HepG2 (cell line): ENCODE results near the gene CD320. TPM values are rescaled to one million over a fixed set of nuclear protein-coding genes. Genes with fewer than 3 reads are reported as not detected.

Experiments used
- EP300 ChIP-seq, 3 experiments: sonication (generic) in 1 of 3; formaldehyde crosslinking in 1 of 3; IDR thresholded peaks; 2 replicates each; pipeline versions ENCODE4 v1.5.1 to v1.6.1; 2011 to 2020; ENCODE audit warnings: low read depth in 2 of 3, low read length in 2 of 3, borderline replicate concordance in 1 of 3, improper control_type of control experiment in 1 of 3, mild to moderate bottlenecking in 1 of 3, missing genetic modification reagents in 1 of 3, moderate library complexity in 1 of 3
- ERF ChIP-seq: IDR thresholded peaks from 2 replicates; pipeline ENCODE4 v1.6.1; 2018; ENCODE audit warnings: missing biosample characterization, missing genetic modification reagents
- FOXP1 ChIP-seq, 2 experiments: fragments of 450-650 bp in 1 of 2; IDR thresholded peaks; 2 replicates each; pipeline ENCODE4 v1.6.1; 2017 to 2018; ENCODE audit warnings: antibody characterized with exemption in 1 of 2
- PLRG1 ChIP-seq: fragments of 450-650 bp; conservative IDR thresholded peaks from 2 replicates; pipeline ENCODE4 v1.6.1; 2016
- SMAD9 ChIP-seq: sonication (generic); formaldehyde crosslinking; IDR thresholded peaks from 2 replicates; pipeline ENCODE4 v1.5.1; 2020; ENCODE audit warnings: mild to moderate bottlenecking, missing genetic modification reagents
- ZBTB25 ChIP-seq: IDR thresholded peaks from 2 replicates; pipeline ENCODE4 v1.6.1; 2018; ENCODE audit warnings: missing genetic modification reagents
- ZFP37 ChIP-seq: sonication (generic); formaldehyde crosslinking; IDR thresholded peaks from 2 replicates; pipeline ENCODE4 v1.4.0; 2020; ENCODE audit warnings: missing genetic modification reagents, borderline replicate concordance
- ZIK1 ChIP-seq: sonication (generic); formaldehyde crosslinking; IDR thresholded peaks from 2 replicates; pipeline ENCODE4 v1.5.0; 2020; ENCODE audit warnings: mild to moderate bottlenecking, low read depth, missing genetic modification reagents, borderline replicate concordance
- ZNF274 ChIP-seq: sonication (generic); formaldehyde crosslinking; IDR thresholded peaks from 2 replicates; pipeline ENCODE4 v1.5.1; 2020; ENCODE audit warnings: mild to moderate bottlenecking, missing genetic modification reagents
- ZNF564 ChIP-seq: sonication (generic); formaldehyde crosslinking; IDR thresholded peaks from 2 replicates; pipeline ENCODE4 v1.8.1; 2023; ENCODE audit warnings: mild to moderate bottlenecking, missing genetic modification reagents
- ZSCAN31 ChIP-seq: sonication (generic); formaldehyde crosslinking; IDR thresholded peaks from 2 replicates; pipeline ENCODE4 v1.5.0; 2020; ENCODE audit warnings: low read depth, mild to moderate bottlenecking, missing genetic modification reagents
- polyA plus RNA-seq, 8 experiments: library from polyadenylated mRNA; depleted of rRNA in 3 of 8; stranded (reverse) in 7 of 8; unstranded in 1 of 8; fragments of >200 nt; fragmentation: Illumina TruSeq in 4 of 8; extraction: Trizol in 4 of 8; gene quantifications; 2 replicates each; pipeline versions ENCODE4 v1.2.1 to v1.2.3, GENCODE V29; 2011 to 2016; ENCODE audit warnings: low read depth in 4 of 8, missing spikeins in 1 of 8, mixed read lengths in 1 of 8; ENCODE audit not compliant: insufficient read depth in 1 of 8
- total RNA-seq, 5 experiments: library from RNA; depleted of rRNA; stranded (reverse); fragments of >200 nt; fragmentation: Illumina TruSeq; extraction: Trizol; gene quantifications; 2 replicates each; pipeline ENCODE4 v1.2.3, GENCODE V29; 2016; ENCODE audit warnings: low read depth in 1 of 5
- TF ChIP-seq, protein P1 (sequence below): IDR thresholded peaks from 2 replicates; pipeline ENCODE4 v1.6.1; 2016; ENCODE audit warnings: low read depth, control low read depth

The CD320 gene
- total and polyA plus RNA-seq, 2 of the 13 experiments (the other 11 are each of a cell fraction or from before 2014, with no cell fraction given): 83.1 to 99.9 TPM

GRCh38 chr19:8357007-8357521, 48.9 kb upstream of the CD320 start (continued):
- TF ChIP-seq, protein P1, sequence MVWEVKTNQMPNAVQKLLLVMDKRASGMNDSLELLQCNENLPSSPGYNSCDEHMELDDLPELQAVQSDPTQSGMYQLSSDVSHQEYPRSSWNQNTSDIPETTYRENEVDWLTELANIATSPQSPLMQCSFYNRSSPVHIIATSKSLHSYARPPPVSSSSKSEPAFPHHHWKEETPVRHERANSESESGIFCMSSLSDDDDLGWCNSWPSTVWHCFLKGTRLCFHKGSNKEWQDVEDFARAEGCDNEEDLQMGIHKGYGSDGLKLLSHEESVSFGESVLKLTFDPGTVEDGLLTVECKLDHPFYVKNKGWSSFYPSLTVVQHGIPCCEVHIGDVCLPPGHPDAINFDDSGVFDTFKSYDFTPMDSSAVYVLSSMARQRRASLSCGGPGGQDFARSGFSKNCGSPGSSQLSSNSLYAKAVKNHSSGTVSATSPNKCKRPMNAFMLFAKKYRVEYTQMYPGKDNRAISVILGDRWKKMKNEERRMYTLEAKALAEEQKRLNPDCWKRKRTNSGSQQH (CRISPR knock-in tag): peak; percentile 57; the same call in 1 of the 2 replicates
- TF ChIP-seq FOXP1 (IDR thresholded peaks at IDR 0.05) (peak; percentile 89), FOXP1 (CRISPR knock-in tag; IDR thresholded peaks at IDR 0.05) (peak; percentile 97), PLRG1 (no peak), ERF (CRISPR knock-in tag) (peak; percentile 77; the same call in 1 of the 2 replicates), ZIK1 (CRISPR knock-in tag) (no peak; the same call in 1 of the 2 replicates), ZBTB25 (CRISPR knock-in tag) (peak; percentile 77), SMAD9 (CRISPR knock-in tag) (no peak), ZSCAN31 (CRISPR knock-in tag) (peak; percentile 79; the same call in 1 of the 2 replicates), ZNF564 (0 out of 2 replicates have a peak, but pooled peaks have one; percentile 41), ZFP37 (0 out of 2 replicates have a peak, but pooled peaks have one; percentile 33), ZNF274 (no peak), EP300 (IDR thresholded peaks at IDR 0.05; ENCODE audit: low read depth in 2 of 2, low read length in 2 of 2) (peak; percentile 93), EP300 (CRISPR knock-in tag; IDR thresholded peaks at IDR 0.05; ENCODE audit: borderline replicate concordance) (peak; percentile 90)
